ENCODE measurements around the gene SELENON. TPM values are rescaled to one million over a fixed set of nuclear protein-coding genes. Genes with fewer than 3 reads are reported as not detected.
A peak's percentile ranks its signal among the peaks of the same experiment; 100 is the strongest.

Gene SELENON
- total and polyA plus RNA-seq, 9 of the 15 experiments (the other 6 are each of a cell fraction or from before 2014, with no cell fraction given), result 0.43 to 26.7 (median 7.0) TPM

DNA sequence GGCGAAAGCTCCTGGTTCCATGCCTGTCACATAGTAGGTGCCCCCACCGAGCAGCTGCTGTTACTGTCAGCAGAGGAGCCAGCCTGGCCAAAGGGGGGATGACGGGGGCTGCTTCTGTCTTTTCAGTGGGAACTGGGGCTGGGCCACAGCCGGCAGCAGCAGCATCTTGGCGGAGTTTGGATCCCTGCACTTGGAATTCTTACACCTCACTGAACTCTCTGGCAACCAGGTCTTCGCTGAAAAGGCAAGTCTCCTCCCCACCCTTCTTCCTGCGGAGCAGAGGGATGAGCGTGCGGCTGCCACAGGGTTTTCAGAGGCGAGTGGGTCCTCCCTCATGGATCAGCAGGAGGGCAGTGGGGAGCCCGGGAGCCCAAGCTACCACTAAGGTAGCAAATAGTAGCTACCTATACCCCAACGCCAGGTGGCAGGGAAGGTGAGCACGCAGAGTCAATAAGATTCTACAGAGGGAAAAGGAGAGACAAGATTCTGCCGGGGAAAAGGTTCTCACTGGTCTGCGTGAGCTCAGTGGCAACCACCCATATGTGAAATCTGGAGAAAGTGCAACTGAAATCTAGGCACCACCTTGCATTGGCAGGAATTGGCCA, 41.4 kb upstream of the SELENON start:
- H3K9ac ChIP-seq (ENCODE audit: insufficient read depth in 1 of 2, low read depth in 2 of 2, low read length in 2 of 2), result no peak overlapping the region
- BruUV-seq (replicated peaks), result no TSS peak
- no peak overlapping the region for H3K4me3 ChIP-seq
- no peaks in the 10 kb centered on the region for H3K79me2 ChIP-seq (ENCODE audit: control insufficient read depth, insufficient read depth, low read length)
- POLR2A ChIA-PET, result interaction anchor here (0.5 to 2.4 kb wide), 13 partner anchors 8 to 1855 kb away, joined by 3 to 10 read pairs (median 4); no protein-coding TSS in a partner anchor
- H4K20me1 ChIP-seq (replicated peaks; ENCODE audit: control insufficient read depth, insufficient read depth, low read length), result peaks cover 36% of the 10 kb centered on the region
- no peaks in the 10 kb centered on the region for H3K36me3 ChIP-seq (ENCODE audit: control insufficient read depth, insufficient read depth, low read length)
- H3K27me3 ChIP-seq (ENCODE audit: control insufficient read depth in 2 of 2, insufficient read depth in 2 of 2, low read length in 2 of 2), result peaks cover 48 to 72% of the 10 kb centered on the region in 2 experiments
- intact Hi-C loops (cut with micrococcal nuclease) (no loop called here), in situ Hi-C loops (cut with MboI) (no loop called here)
- ATAC-seq (peak; percentile 41; the same call in 2 of the 3 replicates), DNase-seq (ENCODE audit: extremely low read depth in 1 of 4, low spot score in 3 of 4) (no peak), FAIRE-seq (no peak)
- H3K9me3 ChIP-seq (replicated peaks; ENCODE audit: control insufficient read depth, insufficient read depth, low read depth, low read length), result no peaks in the 10 kb centered on the region
- 9% methylated on average over 15 of the region's 15 CpGs for WGBS (ENCODE audit: insufficient coverage, low coverage, missing lambda C conversion rate)
- no peak overlapping the region for H2AFZ ChIP-seq (ENCODE audit: low read depth, low read length)
- H3K9me1 ChIP-seq (ENCODE audit: control insufficient read depth, insufficient read depth, low read length), result peaks cover under 1% of the 10 kb centered on the region
- CTCF ChIA-PET (ENCODE audit: low intra/inter-chr PET ratio), result interaction anchor here (0.5 to 0.9 kb wide), 2 partner anchors 38 to 992 kb away, joined by 3 to 10 read pairs; no protein-coding TSS in a partner anchor
- H3K4me1 ChIP-seq (replicated peaks in 1 of 2; ENCODE audit: control insufficient read depth in 2 of 2, insufficient read depth in 2 of 2, low read length in 2 of 2), result peaks cover 10 to 12% of the 10 kb centered on the region in 2 experiments
- no peak overlapping the region for H3K4me2 ChIP-seq (ENCODE audit: insufficient read depth, low read length)
- H3K27ac ChIP-seq (ENCODE audit: extremely low read depth, low read depth, low read length), result no peak overlapping the region
- TF ChIP-seq, protein P1, sequence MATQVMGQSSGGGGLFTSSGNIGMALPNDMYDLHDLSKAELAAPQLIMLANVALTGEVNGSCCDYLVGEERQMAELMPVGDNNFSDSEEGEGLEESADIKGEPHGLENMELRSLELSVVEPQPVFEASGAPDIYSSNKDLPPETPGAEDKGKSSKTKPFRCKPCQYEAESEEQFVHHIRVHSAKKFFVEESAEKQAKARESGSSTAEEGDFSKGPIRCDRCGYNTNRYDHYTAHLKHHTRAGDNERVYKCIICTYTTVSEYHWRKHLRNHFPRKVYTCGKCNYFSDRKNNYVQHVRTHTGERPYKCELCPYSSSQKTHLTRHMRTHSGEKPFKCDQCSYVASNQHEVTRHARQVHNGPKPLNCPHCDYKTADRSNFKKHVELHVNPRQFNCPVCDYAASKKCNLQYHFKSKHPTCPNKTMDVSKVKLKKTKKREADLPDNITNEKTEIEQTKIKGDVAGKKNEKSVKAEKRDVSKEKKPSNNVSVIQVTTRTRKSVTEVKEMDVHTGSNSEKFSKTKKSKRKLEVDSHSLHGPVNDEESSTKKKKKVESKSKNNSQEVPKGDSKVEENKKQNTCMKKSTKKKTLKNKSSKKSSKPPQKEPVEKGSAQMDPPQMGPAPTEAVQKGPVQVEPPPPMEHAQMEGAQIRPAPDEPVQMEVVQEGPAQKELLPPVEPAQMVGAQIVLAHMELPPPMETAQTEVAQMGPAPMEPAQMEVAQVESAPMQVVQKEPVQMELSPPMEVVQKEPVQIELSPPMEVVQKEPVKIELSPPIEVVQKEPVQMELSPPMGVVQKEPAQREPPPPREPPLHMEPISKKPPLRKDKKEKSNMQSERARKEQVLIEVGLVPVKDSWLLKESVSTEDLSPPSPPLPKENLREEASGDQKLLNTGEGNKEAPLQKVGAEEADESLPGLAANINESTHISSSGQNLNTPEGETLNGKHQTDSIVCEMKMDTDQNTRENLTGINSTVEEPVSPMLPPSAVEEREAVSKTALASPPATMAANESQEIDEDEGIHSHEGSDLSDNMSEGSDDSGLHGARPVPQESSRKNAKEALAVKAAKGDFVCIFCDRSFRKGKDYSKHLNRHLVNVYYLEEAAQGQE (IDR thresholded peaks at IDR 0.05; ENCODE audit: borderline replicate concordance), result peak; percentile 49; the same call in 1 of the 2 replicates
- TF ChIP-seq, protein P1 (CRISPR knock-in tag; IDR thresholded peaks at IDR 0.05; ENCODE audit: low read depth), result no peak
- TF ChIP-seq, protein P2, sequence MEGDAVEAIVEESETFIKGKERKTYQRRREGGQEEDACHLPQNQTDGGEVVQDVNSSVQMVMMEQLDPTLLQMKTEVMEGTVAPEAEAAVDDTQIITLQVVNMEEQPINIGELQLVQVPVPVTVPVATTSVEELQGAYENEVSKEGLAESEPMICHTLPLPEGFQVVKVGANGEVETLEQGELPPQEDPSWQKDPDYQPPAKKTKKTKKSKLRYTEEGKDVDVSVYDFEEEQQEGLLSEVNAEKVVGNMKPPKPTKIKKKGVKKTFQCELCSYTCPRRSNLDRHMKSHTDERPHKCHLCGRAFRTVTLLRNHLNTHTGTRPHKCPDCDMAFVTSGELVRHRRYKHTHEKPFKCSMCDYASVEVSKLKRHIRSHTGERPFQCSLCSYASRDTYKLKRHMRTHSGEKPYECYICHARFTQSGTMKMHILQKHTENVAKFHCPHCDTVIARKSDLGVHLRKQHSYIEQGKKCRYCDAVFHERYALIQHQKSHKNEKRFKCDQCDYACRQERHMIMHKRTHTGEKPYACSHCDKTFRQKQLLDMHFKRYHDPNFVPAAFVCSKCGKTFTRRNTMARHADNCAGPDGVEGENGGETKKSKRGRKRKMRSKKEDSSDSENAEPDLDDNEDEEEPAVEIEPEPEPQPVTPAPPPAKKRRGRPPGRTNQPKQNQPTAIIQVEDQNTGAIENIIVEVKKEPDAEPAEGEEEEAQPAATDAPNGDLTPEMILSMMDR (IDR thresholded peaks at IDR 0.05 in 2 of 3, conservative IDR thresholded peaks at IDR 0.05 in 1 of 3; ENCODE audit: insufficient read depth in 2 of 3, low read depth in 1 of 3, low read length in 3 of 3), result peak in 2 of 3 experiments; percentile 19 to 27; a peak in 3 of 6 replicates
- TF ChIP-seq ASH1L (IDR thresholded peaks at IDR 0.05; ENCODE audit: borderline replicate concordance, low read depth, partially characterized antibody), result no peak
- no peak for TF ChIP-seq ZNF785 (CRISPR knock-in tag; IDR thresholded peaks at IDR 0.05)
- TF ChIP-seq PHB (CRISPR knock-in tag; IDR thresholded peaks at IDR 0.05), result 0 out of 2 replicates have a peak, but pooled peaks have one; percentile 51
- TF ChIP-seq KAT7 (CRISPR knock-in tag; IDR thresholded peaks at IDR 0.05; ENCODE audit: borderline replicate concordance), result no peak
- no peak for TF ChIP-seq WHSC1 (IDR thresholded peaks at IDR 0.05; ENCODE audit: low read length)
- TF ChIP-seq NEUROD1 (IDR thresholded peaks at IDR 0.05; ENCODE audit: borderline replicate concordance, low read depth, low read length, partially characterized antibody), result no peak
- peak in 1 of 2 experiments; percentile 36; a peak in 2 of 4 replicates for TF ChIP-seq RAD21 (CRISPR knock-in tag; conservative IDR thresholded peaks at IDR 0.05 in 1 of 2, IDR thresholded peaks at IDR 0.05 in 1 of 2)
- TF ChIP-seq ZKSCAN1 (IDR thresholded peaks at IDR 0.05; ENCODE audit: low read depth, low read length), result peak; percentile 62; the same call in 1 of the 2 replicates

Data from K562 (cell line).